Measurements from ENCODE around the gene PBLD.
A peak's percentile ranks its signal among the peaks of the same experiment; 100 is the strongest.
"Not testable (repeated sequence)": the region's sequence is repeated elsewhere in the genome, so short reads cannot be mapped to it uniquely, and the experiment has no call there.

Gene PBLD

DNA sequence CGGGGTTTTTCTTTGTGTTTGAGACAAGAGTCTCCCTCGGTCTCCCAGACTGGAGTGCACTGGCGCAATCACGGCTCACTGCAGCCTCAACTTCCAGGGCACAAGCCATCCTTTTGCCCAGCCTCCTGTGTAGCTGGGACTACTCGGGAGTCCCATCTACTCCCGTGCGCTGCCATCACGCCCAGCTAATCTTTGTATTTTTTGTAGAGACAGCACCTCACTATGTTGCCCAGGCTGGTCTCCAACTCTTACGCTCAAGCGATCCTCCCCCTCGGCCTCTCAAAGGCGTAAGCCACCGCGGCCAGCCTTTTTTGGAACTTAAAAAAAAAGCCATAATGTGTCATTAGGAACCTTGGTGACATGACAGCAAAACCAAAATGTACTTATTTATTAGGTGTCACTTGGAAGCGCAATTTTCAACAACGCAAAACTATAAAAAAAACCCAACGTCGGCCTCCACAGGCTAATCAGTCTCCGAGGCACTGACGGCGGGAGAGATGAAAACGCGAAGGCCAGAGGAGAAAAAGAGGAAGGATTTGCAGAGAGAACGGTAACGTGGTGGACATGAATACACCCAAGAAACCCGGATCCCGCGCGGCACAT lies 1.8 kb downstream of the PBLD start:
- DNase-seq, result peak; percentile 26

- DNase-seq, result no peak
Observed at GRCh38 chr10:68329506-68329861, 3.2 kb downstream of the PBLD start.

GRCh38 chr10:68327889-68328786 lies 4.6 kb downstream of the PBLD start:
- DNase-seq, result peak; percentile 66

DNA sequence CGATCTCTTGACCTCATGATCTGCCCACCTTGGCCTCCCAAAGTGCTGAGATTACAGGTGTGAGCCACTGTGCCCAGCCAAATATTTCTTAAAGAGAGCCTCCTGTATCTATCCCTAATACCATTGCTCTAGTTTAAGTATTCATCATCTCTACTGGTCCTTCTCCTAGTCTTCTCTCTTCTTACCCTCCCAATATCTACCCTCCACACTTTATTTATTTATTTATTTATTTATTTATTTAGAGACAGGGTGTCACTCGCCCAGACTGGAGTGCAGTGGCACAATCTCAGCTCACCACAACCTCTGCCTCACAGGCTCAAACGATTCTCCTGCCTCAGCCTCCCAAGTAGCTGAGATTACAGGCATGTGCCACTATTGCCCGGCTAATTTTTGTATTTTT lies 8.3 kb downstream of the PBLD start:
- DNase-seq, result not testable (repeated sequence)

DNA sequence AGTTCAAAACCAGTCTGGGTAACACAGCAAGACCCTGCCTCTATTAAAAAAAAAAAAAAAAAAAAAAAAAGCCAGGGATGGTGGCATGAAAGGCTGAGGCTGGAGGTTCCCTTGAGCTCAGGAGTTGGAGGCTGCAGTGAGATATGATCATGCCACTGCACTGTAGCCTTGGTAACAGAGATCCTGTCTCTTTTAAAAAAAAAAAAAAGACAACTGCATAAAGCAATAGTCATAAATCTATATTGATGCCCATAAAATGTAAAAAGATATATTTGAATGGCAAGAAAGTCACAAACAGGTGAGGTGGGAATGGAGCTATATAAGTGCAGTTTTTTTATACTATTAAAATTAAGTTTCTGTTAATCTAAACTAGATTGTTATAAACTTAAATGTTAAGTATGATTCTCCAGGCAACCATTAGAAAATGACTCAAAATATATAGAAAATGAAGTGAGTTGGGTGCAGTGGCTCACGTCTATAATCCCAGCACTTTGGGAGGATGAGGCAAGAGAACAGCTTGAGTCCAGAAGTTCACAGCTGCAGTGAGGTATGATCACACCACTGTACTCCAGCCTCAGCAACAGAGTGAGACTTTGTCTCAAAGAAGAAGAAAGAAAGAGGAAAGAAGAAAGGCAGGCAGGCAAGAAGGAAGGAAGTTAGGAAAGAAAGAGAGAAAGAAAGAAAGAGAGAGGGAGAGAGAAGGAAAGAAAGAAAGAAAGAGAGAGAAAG lies 14.2 kb downstream of the PBLD start:
- DNase-seq, result no peak

DNA sequence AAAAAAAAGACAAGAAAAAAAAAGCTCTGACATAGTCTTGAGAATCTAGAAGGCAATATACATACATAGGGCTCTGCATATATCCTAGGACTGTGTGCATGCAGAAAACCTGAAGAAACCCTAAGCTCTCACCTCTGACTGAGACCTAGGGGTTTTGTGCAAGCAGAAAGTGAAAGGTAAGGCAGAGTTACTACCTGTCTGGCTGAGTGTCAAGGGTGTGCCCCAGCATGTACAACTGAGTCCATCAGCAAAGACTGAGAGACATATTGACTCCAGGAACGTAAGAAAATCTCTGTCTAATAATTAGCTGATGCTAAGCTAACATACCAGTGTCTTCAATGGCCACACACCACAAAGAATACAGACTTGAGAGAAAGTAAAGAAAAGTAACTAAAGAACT lies 17.1 kb downstream of the PBLD start:
- DNase-seq, result no peak

GRCh38 chr10:68314930-68315329 lies 17.8 kb downstream of the PBLD start:
- DNase-seq, result not testable (repeated sequence)

DNA sequence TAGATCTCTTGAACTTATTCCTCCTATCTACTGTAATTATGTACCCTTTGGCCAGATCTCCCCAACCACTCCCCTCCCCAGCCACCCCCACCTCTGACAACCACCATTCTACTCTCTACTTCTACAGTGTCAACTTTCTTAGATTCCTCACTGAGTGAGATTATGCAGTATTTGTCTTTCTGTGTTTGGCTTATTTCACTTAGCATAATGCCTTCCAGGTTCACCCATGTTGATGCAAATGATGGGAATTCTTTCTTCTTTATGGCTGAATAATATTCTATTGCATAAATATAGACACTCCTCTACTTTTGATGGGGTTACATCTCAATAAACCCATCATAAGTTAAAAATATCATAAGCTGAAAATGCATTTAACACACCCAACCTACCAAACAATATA lies 22.2 kb downstream of the PBLD start:
- DNase-seq, result no peak

GRCh38 chr10:68305854-68306253 lies 26.9 kb downstream of the PBLD start:
- no peak for DNase-seq

DNA sequence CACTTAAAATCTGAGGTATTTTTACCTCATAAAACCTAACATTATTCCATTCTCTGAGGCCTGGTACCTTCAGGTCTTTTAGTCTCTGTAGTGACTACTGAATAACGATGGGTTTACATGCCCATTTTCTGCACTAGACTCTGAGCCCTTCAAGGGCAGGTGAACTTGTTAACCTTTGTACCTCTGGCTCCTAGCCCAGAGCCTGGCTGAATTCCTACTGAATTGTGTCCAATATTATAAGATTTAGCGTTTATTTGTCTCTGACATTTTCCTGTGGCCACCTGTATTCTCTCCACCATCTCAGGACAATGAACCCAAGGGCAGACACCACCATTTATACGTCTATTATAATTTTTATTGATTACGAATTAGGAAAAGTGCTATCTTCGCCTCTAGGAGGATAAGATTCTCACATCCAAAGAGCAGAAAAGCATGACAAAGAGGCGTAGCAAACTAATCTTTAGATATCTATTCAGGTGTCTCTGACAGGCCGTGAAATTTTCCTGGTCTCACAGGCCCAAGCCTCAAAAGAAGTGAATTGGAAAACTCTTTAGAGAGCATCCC lies 28.8 kb downstream of the PBLD start:
- DNase-seq, result no peak

GRCh38 chr10:68302871-68303270 lies 29.9 kb downstream of the PBLD start:
- DNase-seq, result no peak

DNA sequence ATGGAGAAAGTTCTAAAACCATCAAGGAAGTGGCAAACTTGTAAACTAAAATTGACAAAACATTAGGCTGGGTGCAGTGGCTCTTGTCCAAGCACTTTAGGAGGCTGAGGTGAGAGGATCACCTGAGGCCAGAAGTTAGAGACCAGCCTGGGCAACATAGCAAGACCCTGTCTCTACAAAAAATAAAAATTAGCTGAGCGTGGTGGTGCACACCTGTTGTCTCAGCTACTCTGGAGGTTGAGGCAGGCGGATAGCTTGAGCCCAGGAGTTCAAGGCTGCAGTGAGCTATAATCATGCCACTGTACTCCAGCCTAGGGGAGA lies 30.3 kb downstream of the PBLD start:
- no peak for DNase-seq

DNA sequence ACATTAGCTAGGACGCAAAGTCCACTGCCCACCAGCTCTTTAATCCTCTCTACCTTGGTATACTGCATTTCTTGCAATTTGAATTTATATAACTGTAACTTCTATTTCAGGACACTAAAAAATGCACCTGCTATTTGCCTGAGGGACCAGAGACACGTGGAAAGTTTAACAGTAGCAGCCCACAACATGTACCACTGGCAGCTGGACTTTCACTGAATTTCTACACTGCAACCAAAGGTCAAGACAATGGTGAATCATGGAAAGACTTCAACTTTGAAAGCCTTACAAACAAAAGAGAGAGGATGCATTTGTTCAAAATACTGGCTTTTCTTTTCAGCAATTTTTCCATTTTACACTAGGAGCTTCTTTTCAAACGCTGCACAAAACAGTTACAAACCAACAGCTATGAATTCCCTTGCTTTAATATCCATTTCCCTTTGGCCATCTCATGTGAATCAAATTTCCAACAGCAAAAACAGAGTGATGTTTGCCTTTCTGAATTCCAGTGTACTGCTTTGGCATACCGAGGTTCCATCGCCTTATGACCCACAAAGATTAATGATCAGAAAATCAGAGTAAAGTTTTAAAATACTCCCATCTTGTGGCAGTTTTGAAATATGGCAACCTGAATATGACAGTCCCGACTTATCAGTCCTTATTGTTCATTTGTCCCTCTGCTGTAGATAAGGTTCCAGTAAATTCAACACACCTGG lies 30.8 kb downstream of the PBLD start:
- DNase-seq, result peak; percentile 61

DNA sequence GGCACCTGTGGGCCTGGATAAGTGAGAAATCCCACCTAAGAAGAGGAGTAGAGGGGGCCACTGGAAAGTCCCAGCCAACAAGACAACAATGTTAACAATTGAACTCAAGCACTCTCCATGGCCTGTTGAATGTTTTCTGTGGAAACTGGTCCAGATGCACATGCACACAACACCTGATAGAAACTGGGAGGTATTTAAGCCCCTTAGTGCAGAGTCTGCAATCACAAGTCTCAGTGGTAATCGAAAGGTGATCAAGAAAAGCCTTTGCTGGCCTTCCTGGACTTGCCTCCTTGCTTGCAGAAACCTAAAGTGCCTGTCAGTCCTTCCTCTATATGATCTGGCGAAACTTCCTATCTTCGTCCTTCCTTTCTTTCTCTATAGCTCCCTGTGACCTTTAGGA lies 31.4 kb downstream of the PBLD start:
- no peak for DNase-seq

DNA sequence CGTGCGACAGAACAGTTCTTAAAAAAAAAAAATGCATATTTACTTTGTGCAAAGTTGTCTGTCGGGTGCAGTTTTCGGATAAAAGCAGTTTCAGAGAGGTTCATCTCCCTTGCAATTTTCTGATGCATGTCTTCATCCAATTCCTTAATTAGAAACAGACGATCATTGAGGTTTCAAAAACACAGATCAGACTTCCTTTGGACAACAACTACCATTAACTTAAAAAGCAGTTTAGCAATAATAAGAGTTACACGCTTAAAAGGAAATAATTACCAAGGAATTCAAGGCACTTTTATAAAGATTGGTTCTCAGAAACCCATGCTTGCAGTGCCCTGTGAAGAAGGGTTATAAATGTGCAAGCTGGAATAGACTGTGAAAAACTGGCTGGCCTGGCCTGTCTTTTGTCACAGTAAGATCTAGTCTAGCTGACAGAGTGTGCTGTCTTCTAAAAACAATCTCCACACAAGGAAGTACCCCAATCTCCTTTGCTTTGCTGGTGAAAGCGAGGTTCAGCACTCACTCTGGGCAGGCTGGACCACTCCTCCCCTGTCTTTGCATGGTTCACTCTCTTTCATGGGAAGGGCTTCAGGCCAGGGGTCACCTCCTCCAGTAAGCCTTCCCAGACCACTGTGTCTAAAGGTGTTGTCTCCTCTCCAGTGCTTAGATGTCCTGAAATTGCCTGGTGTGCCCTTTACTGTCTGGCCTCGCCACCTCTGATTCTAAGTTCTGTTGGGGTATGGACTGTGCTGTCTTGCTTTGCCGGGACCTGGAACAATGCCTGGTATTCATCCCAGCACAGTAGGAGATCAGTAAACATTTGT lies 35.7 kb downstream of the PBLD start:
- DNase-seq, result peak; percentile 61

- no peak for DNase-seq
Observed at GRCh38 chr10:68290736-68291135, 42.0 kb downstream of the PBLD start.

DNA sequence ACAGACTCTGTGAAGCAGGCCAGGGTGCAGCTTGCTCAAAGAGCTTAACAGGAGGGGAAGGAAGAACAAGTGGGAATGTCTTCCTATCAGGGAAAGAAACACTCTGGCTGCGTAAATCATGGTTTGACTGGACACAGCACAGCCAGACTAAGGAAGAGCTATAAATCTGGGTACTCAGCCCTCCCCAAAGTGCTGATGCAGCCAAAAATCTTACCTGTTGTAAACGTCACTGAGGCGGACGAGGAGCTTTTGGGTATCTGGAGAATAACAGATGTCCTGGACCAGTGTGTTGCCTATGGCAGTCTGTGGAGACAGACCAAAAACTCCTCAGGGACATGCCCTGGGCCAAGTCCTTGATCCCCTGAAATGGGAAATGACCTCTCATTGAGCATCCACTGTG lies 44.0 kb downstream of the PBLD start:
- DNase-seq, result no peak

DNA sequence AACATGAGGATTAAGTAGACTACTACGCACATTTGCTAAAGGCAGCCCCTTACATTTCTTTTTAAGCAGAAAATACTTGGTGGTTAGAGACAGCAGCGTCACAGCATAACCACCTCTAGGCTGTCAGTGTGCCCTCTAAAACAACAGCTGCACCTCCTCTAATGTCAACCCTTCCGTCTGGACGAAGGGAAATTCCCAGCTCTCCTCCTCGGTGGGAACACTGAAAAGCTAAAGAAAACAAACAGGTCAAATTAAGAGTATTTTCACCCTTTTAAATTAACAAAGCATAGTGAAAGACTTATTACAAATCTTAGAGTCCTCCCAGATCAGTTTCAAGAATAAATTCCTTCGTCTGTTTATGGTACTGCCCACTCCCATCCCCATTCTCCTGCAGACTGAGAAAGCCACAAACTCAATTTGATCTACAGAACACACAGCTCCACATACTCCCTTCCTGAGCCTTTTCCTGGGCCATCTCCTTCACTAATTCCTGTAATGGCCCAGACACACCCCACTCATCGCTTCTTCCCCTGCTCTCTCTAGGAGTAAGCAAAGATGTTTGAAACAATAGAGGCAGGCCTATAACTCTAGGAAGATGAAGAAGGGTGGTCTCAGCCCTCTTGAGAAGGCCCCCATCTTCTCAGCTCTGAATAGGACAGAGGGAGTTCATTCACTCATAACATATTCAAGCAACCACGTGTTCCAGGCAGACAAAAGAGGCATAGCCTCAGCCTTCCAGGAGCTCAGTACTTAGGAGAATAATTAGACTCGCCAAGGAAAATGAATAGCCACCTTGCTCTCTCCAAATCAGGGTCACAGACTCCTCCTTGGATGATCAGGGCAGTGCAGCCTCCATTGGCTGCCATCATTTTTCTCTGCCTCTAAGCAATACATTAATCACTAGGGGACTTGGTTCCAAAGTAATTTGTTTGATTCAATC lies 48.4 kb downstream of the PBLD start:
- DNase-seq, result no peak

DNA sequence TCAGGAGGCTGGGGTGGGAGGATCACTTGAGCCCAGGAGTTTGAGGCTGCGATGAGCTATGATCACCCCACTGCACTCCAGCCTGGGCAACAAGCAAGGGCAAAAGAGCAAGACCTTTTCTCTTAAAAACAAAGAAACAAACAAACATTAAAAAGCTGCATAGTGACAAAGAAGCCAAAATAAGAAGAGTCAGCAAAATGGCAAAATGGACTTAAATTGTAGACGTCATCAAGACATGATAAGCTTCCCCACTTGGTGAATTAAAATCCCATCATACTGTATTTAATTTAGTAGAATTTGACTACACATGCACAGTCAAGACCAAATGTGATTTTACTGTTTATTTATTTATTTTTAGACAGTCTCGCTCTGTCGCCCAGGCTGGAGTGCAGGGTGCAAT lies 52.0 kb downstream of the PBLD start:
- DNase-seq, result no peak

DNA sequence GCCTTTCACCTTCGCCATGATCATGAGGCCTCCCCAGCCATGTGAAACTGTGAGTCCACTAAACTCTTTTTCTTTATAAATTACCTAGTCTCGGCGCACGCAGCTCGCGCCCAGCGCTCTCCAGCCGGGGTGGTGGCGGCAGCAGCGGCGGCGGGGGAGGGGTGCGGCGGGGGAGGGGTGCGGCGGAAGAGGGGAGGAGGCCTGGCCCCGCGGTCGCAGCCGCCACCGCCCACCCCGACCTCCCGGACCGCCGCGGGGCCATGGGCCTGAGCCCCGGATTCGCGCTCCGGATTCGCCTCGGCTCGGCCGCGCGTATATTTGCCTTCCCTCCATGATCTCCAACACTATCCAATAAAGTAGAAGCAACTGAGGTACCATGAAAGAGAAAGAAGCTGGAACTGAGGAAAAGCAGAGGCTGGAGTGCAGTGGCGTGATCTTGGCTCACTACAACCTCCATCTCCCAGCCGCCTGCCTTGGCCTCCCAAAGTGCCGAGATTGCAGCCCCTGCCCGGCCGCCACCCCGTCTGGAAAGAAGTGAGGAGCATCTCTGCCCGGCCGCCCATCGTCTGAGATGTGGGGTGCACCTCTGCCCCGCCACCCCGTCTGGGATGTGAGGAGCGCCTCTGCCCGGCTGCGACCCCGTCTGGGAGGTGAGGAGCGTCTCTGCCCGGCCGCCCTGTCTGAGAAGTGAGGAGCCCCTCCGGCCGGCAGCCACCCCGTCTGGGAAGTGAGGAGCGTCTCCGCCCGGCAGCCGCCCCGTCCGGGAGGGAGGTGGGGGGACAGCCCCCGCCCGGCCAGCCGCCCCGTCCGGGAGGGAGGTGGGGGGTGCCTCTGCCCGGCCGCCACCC lies 53.6 kb downstream of the PBLD start:
- DNase-seq, result not testable (repeated sequence)
